ENCODE results near the gene DIAPH2. TPM values are rescaled to one million over a fixed set of nuclear protein-coding genes. Genes with fewer than 3 reads are reported as not detected.

The DIAPH2 gene
- polyA plus RNA-seq, 3 donors, result 7.7 to 10.0 (median 8.4) TPM

DNA sequence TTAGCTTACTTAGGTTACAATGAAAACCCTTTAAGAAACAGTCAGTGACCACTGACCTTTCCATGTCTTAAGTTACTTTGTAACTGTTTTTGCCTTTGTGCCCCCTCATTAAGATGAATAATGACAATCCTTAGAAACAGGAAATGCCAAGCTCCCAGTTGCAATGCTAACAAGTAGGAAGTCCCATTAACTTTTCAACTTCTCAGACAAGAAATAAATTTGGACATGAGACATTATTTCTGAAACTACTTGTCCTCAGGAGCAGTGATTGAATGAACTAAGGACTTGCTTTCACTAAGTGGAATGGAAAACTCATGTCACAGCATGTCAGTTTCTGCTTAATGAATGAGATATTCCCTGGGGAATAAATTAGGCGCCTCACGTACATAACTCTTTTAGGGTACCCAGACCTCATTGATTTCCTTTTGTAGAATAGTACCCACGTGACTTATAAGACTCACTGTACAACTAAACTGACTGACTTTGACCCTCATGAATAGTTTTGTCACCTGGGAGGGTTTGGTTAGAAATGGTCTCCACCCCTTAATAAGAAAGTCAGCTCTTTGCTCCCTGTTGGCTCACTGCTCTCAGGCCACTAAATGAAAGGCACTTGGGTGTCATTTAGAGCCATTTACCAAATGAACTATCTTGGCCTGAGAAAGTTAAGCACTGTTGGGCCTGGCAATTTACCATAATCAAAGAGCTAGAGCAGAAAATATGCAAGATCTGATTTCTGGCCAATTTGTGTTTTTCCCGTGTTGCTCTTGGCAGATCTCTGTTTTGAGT, 582.9 kb downstream of the DIAPH2 start:
- DNase-seq (ENCODE audit: low read depth in 3 of 3, low spot score in 2 of 3), result peak in 2 of 3 donors; percentile 10 to 18

DNA sequence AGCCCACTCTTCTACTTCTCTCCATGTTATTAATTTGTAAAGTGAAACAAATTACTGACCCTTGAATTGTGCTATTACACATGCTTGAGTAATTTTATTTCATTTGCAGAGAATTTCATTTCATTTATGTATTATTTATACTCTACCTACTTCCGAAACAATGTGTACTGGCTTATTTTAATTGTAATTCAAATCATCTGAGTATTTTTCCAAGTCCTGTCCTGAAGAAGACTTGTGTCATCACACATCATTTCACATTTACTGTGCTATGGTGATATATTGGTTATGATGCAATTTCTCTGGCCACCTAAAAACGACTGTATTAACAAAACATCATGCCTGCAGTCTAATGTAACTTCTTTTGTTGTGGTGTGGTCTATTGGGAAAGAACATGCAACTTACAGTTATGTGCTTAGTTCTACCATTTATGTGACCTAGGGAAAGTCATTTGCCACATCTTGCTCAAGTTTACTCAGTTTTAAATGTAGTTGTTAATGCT, 583.6 kb downstream of the DIAPH2 start:
- no peak for DNase-seq (ENCODE audit: low read depth in 3 of 3, low spot score in 2 of 3)

DNA sequence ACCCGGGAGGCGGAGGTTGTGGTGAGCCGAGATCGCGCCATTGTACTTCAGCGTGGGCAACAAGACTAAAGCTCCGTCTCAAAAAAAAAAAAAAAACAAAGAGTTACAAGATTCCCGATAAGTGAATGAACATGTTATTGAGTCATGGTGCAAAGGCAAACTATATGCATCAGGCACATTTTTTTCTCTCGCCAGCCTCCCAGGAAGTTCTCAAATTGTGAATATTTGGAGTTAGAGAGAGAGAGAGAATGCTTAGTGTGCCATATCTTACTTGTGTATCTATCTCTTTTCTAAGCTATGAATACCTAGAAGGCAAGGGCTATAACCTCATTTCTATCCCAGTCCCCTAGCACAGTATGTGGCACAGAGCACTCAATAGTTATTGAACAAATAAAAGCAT, 599.9 kb downstream of the DIAPH2 start:
- DNase-seq (ENCODE audit: low read depth in 3 of 3, low spot score in 2 of 3), result no peak

DNA sequence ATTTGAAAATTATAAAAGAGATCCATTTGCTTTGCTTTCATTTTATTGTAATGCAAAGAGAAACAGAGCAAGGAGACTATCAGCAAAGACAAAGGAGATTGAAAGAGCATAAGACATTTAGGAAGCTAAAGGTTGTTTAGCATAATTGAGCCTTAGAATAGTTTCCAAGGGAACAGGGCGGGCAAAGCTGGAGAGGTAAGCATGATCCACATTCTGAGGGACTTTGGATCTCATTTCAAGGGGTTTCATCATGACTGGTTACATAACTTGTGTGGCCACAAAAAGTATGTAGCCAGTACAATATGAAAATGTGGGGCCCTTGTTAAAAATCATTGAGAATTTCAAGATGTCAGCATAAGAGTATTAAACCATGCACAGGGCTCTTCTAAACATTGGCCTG, 605.6 kb downstream of the DIAPH2 start:
- no peak for DNase-seq (ENCODE audit: low read depth in 3 of 3, low spot score in 2 of 3)

DNA sequence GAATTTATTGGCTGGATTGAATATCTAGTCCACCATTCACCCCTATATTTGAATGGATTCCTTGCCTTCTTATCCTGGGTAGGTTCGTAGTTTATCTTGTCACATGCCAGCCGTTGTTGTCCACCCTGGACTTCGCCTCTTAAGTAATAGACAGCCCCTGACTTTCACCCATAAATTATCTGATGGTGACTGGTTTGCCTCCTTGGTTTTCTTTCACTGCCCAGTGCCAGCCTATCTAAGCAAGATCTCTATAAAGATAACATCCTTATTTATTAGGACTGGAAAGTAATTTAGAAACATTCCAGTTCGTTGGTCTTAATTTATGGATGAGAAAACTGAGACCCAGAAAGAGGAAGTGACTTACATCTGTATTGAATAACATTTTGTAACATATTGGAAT, 609.4 kb downstream of the DIAPH2 start:
- DNase-seq (ENCODE audit: low read depth in 3 of 3, low spot score in 2 of 3), result peak in 2 of 3 donors; percentile 13

DNA sequence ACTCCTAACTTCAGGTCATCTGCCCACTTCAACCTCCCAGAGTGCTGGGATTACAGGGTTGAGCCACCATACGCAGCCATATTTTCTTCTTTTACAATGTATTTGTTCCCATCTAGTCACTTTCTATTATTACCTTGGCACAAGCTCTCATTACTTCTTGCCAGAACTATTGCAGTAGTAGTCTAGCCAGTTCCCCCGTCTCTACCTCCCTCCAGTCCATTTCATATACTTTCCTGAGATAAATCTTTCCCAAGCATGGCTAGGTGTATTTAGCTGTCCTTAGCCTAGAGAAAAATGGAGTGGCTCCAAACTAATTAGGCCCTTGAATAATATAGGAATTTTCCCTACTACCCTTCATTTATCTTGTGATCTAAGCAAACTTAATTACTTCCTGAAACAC, 611.3 kb downstream of the DIAPH2 start:
- no peak for DNase-seq (ENCODE audit: low read depth in 3 of 3, low spot score in 2 of 3)

DNA sequence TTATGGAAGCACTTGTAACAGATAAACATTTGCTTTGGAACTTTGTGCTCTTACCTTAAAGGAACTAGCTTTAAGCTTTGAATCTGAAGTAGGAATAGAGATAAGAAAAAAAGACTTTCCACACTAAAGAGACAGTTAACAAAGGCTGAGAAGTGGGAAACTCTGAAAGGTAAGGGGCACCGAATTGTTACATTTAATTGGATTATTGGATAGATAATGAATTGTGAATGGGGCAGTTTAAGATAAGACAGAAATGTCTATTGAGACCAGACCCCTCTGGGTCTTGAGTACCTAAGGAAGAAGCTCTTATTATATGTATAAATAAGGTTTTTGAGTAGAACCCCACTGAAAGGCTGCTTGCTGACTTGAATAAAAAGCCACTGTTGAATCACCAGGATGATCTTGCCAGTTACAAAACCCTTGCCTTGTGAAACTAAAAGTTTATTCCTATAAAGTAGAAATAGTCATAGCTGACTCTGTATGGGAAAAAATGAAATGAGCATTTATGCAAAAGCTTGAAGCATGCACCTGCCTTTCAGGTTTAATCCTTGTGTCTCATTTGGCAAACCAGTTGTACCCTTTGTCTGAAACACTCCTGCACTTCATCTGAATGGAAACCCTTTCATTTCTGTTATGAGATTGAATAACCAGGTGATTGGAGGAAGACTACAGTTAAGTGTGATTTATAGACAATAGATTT, 622.3 kb downstream of the DIAPH2 start:
- DNase-seq (ENCODE audit: low read depth in 3 of 3, low spot score in 2 of 3), result no peak

DNA sequence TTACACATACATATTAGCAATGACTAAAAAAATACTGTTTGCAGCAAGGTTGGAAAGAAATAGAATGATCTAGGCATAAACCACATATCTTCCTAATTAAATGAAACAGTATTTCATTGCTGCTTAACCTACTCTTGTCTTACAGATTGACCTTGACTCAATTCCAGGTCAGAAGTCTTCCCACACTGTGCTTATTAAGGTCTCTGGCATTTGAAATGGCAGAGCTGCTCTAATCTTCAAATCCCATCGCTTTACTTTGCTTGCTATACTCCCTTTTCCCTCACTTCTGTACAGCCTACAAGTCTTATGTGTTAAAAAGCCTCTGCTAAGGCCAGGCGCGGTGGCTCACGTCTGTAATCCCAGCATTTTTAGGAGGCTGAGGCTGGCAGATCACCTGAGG, 623.5 kb downstream of the DIAPH2 start:
- DNase-seq (ENCODE audit: low read depth in 3 of 3, low spot score in 2 of 3), result no peak

DNA sequence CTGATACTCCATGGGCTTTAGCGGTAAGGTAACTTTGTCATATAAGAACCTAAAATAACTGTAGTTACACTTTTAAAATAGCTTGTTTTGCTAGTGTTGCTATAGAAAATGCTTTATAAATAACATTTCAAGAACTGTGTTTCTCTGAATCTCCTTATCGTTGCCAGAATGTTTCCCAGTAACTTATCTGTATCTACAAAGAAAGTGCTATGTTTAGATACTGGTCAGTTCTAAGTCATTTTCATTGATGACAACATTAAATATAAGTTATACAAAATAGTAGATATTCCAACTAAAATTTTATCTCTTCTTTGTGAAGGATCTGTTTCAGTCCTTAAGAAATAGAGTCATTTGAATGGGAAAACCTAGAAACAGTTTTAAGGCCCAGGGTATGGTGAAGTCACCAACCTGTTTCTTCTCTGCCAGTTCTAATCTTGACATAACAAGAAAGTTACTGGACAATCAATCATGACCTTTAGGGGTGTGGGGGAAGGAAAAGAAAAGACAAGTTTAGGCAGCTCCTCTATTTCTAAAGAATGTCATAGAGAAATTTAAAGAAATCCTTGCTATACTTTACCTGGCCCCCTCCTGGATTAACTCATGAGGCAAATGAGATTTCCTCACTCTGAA, 625.0 kb downstream of the DIAPH2 start:
- no peak for DNase-seq (ENCODE audit: low read depth in 3 of 3, low spot score in 2 of 3)

DNA sequence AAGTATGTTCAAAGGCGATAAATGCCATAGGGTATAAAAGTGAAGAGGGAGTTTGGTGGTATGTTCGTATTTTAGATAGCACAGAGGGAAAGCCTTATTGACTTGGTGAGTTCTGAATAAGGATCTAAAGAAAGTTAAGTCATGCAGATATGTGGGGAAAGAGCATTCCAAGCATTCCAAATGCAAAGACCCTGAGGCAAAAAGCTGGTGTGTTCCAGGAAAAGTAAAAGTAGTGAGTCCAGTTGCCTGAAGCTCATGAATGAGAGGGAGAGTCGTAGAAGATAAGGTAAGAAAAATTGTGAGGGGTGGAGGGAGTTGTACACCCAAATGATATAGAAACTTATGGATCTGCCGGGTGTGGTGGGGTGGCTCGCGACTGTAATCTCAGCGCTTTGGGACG, 625.7 kb downstream of the DIAPH2 start:
- peak in 1 of 3 donors; percentile 24 for DNase-seq (ENCODE audit: low read depth in 3 of 3, low spot score in 2 of 3)

DNA sequence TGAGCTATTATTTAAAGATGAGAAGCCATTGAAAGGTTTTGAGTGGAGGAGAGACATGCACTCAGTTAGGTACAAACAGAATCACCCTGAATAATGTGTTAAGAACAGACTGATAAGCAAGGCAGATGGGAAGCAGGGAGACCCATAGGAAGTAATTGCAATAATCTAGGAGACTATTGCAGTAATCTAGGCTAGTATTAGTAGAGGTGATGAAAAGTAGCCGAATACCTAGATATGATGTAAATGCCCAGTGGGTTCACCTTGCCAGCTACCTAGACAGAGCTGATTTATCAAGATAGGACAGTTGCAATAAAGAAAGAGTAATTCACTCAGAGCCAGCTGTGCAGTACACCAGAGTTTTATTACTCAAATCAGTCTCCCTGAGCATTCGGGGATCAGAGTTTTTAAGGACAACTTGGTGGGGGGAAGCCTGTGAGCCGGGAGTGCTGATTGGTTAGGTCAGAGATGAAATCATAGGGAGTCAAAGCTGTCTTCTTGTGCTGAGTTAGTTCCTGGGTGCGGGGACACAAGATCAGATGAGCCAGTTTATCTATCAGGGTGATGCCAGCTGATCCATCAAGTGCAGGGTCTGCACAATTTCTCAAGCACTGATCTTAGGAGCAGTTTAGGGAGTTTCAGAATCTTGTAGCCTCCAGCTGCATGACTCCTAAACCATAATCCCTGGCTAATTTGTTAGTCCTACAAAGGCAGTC, 626.6 kb downstream of the DIAPH2 start:
- DNase-seq (ENCODE audit: low read depth in 3 of 3, low spot score in 2 of 3), result no peak

DNA sequence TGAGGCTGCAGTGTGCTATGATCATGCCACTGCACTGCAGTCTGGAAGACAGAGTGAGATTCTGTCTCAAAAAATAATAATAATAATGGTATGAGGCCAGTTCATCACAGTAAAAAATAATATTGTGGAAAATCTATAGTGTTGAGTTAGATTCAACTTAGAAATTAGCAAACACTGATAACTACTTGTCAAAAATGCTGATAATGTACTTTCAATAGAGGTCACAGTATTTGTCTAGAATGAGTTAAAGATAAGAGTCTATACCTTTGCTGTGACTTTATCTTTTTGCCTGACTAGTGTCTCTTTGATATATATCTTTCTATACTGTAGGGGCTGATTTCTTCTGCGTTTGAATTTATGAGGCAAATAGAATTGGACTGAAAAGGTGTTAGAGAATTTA, 629.7 kb downstream of the DIAPH2 start:
- DNase-seq (ENCODE audit: low read depth in 3 of 3, low spot score in 2 of 3), result no peak

DNA sequence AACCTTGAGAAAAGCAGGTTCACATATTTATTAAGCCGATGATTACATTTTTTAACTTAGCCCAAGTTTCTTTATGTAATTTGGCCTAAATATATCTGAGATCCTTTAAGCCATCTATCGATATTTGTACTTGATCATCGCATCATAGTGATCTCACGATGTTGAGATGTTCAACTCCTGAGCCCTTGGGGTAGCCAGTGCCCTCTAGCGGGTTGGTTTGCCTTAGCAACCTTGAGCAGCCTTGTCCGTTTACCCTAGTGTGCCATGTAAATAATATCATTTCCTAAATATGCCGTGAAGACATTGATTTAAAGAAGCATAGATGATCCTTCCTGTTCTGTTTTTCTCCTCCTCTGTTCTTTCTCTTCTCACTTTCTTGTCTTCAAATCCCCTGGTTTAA, 631.3 kb downstream of the DIAPH2 start:
- no peak for DNase-seq (ENCODE audit: low read depth in 3 of 3, low spot score in 2 of 3)

DNA sequence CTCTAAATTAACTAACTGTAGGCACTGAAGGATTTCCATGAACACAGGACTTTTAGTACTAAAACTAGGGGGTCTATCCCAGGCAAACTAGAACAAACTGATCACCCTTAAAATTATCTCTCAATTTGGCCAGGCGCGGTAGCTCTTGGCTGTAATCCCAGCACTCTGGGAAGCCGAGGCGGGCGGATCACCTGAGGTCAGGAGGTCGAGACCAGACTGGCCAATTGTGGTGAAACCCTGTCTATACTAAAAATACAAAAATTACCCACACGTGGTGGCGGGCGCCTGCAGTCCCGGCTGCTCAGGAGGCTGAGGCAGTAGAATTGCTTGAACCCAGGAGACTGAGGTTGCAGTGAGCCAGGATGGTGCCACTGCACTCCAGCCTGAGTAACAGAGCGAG, 635.7 kb downstream of the DIAPH2 start:
- DNase-seq (ENCODE audit: low read depth in 3 of 3, low spot score in 2 of 3), result no peak

DNA sequence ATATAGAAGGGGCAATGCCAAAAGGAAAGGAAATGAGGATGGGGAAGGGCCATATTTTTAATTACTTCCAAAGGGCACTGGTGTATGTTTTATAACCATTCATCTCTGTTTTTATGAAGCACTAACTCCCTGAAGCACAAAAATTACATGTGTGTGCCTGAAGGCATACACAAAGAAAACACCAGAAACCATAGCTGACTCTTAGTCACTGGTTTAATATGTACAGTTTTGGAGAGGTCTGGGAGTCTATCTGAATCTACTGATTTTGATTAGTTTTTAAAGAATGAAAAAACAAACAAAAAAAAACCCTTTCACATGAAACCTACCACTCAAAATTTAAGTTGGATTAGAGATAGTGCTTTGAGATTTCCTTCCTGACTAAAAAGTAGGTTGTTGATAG, 637.8 kb downstream of the DIAPH2 start:
- DNase-seq (ENCODE audit: low read depth in 3 of 3, low spot score in 2 of 3), result no peak

DNA sequence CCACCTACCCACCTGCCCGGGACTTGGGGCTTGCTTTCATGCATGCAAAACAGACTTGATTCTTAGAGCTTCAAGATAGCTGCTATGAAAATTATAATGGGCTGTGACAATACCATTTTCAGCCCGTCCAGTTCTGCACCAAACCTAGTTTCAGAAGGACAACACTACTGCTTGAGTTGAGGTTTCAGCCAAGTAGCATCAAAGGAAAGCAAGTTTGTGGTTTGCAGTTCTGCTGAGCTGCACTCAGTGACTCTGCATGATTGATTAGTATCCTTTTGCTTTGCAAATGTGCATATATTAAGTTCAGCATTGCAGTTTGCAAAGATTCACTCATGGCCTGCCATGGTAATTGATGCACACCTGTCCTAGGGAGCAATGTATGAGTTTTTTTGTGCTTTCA, 641.8 kb downstream of the DIAPH2 start:
- DNase-seq (ENCODE audit: low read depth in 3 of 3, low spot score in 2 of 3), result no peak

DNA sequence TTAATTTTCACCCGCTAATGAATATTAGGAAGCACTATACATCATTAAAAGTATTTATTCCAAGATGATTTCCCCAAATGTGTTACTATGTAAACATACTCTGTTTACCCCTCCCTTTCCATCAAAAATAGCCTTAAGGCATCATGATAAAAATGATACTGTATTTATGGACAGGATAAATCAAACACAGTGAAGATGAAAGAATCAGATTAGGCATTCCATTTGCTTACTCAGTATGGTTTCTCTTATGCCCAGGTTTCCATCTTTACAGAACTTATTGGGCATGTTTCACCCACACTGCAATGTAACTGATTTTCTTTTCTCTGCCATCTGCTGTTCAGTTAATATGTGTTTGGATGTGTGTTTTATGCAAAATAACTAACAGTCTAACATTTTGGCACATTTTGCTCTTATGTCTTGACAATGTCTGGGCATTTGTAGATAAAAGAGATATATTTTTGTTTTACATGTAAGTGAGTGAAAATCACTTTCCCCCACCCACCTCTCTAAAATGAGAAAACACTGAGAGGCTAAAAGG, 644.3 kb downstream of the DIAPH2 start:
- DNase-seq (ENCODE audit: low read depth in 3 of 3, low spot score in 2 of 3), result no peak

DNA sequence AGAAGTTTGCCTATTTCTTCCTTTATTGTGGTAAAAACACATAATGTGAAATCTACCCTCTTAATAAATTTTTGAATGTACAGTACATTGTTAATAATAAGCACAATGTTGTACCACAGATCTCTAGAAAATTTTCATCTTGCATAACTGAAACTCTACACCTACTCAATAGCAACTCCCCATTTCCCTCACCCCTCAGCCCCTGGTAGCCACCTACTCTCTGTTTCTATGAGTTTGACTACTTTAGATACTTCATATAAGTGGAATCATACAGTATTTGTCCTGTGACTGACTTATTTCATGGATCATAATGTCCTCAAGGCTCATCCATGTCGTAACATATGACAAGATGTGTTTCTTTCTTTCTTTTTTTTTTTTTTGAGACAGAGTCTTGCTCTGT, 645.5 kb downstream of the DIAPH2 start:
- DNase-seq (ENCODE audit: low read depth in 3 of 3, low spot score in 2 of 3), result no peak

DNA sequence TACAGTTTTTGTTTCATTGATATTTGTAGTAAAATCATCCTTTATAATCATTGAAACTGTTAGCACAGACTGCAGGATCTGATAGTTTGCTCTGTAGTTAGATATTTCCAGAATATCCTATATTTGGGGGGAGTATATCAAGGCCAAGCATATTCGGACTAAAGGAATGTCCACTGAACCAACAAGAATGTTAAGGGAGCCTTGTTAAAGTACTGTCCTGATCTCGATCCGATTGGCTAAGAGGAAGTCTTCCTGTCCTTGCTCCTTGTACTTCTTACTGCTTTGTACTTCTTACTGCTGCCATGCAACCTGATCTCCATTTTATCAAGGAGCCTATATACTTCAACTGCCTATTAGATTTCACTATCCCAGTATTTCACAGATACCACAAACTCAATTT, 648.3 kb downstream of the DIAPH2 start:
- no peak for DNase-seq (ENCODE audit: low read depth in 3 of 3, low spot score in 2 of 3)

DNA sequence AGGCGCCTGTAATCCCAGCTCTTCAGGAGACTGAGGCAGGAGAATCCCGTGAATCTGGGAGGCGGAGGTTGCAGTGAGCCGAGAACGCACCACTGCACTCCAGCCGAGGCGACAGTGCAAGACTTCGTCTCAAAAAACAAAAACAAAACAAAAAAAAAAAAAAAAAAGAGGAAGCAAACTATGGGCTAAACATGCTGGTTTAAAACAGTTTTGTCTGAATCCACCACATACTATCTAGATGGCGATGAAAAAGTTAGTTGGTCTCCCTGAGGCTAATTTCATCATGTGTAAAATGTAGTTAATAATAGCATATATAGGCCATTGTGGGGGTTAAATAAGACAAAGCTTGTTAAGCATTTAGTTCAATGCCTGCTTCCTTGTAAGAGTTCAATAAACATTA, 650.2 kb downstream of the DIAPH2 start:
- DNase-seq (ENCODE audit: low read depth in 3 of 3, low spot score in 2 of 3), result no peak

DNA sequence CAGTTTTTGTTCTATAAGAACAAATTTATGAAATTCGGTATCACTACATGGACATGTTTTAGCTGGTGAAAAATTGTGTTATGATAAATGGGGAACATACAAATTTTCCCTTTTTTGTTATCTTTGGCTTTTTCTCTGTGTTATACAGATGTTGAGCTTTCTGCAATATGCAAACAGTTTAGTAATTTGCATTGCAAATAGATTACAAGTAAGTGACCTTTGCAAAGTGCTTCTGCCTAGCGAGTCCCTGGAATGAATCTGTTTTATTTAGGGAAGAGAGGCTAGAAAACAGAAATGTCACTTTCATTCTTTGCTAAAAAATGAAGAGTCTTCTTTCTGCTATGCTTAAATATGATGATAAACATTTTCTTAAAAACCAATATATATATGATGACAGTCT, 660.1 kb downstream of the DIAPH2 start:
- DNase-seq (ENCODE audit: low read depth in 3 of 3, low spot score in 2 of 3), result no peak

Data from right renal cortex interstitium (tissue), 3 donors.